ENCODE results near the gene FOXP1.

The FOXP1 gene

GRCh38 chr3:71318458-71318827, 265.1 kb downstream of the FOXP1 start:
- no peak for FAIRE-seq

GRCh38 chr3:71317749-71318457, 265.6 kb downstream of the FOXP1 start:
- peak; percentile 56 for FAIRE-seq

- no peak for FAIRE-seq
Measured at GRCh38 chr3:71317140-71317539, 266.4 kb downstream of the FOXP1 start.

GRCh38 chr3:71316066-71316777, 267.3 kb downstream of the FOXP1 start:
- FAIRE-seq = no peak

- FAIRE-seq = no peak
Measured at GRCh38 chr3:71315431-71315830, 268.1 kb downstream of the FOXP1 start.

GRCh38 chr3:71313844-71314243, 269.7 kb downstream of the FOXP1 start:
- no peak for FAIRE-seq

GRCh38 chr3:71312461-71312860, 271.1 kb downstream of the FOXP1 start:
- FAIRE-seq = no peak

- FAIRE-seq = no peak
Measured at GRCh38 chr3:71311661-71312046, 271.9 kb downstream of the FOXP1 start.

GRCh38 chr3:71310980-71311660, 272.4 kb downstream of the FOXP1 start:
- FAIRE-seq = no peak

GRCh38 chr3:71310359-71310979, 273.1 kb downstream of the FOXP1 start:
- FAIRE-seq = no peak

GRCh38 chr3:71309886-71310285, 273.6 kb downstream of the FOXP1 start:
- FAIRE-seq = no peak

GRCh38 chr3:71309342-71309741, 274.2 kb downstream of the FOXP1 start:
- FAIRE-seq = no peak

GRCh38 chr3:71308836-71309235, 274.7 kb downstream of the FOXP1 start:
- no peak for FAIRE-seq

GRCh38 chr3:71307991-71308697, 275.4 kb downstream of the FOXP1 start:
- no peak for FAIRE-seq

GRCh38 chr3:71305231-71306206, 278.0 kb downstream of the FOXP1 start:
- no peak for FAIRE-seq

GRCh38 chr3:71304684-71305083, 278.8 kb downstream of the FOXP1 start:
- peak; percentile 9 for FAIRE-seq

- peak; percentile 66 for FAIRE-seq
Measured at GRCh38 chr3:71304247-71304646, 279.3 kb downstream of the FOXP1 start.

GRCh38 chr3:71303627-71304200, 279.8 kb downstream of the FOXP1 start:
- FAIRE-seq = no peak

GRCh38 chr3:71302604-71303003, 280.9 kb downstream of the FOXP1 start:
- FAIRE-seq = no peak

GRCh38 chr3:71300951-71301393, 282.6 kb downstream of the FOXP1 start:
- FAIRE-seq = no peak

- FAIRE-seq = peak; percentile 64
Measured at GRCh38 chr3:71299160-71299559, 284.4 kb downstream of the FOXP1 start.
